Fibroblast of pulmonary artery (primary cell): ENCODE data around the gene NGRN.

Experiments used
- DNase-seq: peaks from one replicate; pipeline ENCODE4 v3.0.0-alpha.2; 2010; ENCODE audit warnings: low read depth
- H3K4me3 ChIP-seq: replicated peaks from 2 replicates; pipeline ENCODE4 v1.5.1; 2011; ENCODE audit warnings: low read depth, mild to moderate bottlenecking, control low read depth, low read length, moderate library complexity
- TF ChIP-seq, protein P1 (sequence below): IDR thresholded peaks from 2 replicates; pipeline ENCODE4 v1.5.1; 2011; ENCODE audit warnings: mild to moderate bottlenecking, control low read depth, low read length, inconsistent platforms; ENCODE audit errors: missing control alignments

Gene NGRN

DNA sequence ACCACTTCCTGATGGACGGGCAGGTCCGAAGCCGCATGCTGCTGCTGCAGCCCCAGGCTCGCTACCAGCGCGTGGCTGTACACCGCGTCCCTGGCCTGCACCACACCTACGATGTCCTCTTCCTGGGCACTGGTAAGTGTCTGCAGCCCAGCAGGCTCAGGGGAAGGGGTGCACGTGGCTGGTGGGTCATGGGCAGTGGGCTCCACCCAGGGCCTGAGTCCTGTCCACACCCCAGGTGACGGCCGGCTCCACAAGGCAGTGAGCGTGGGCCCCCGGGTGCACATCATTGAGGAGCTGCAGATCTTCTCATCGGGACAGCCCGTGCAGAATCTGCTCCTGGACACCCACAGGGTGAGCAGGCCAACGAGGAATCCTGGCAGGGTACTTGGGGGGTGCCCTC, 40.4 kb upstream of the NGRN start:
- TF ChIP-seq, protein P1, sequence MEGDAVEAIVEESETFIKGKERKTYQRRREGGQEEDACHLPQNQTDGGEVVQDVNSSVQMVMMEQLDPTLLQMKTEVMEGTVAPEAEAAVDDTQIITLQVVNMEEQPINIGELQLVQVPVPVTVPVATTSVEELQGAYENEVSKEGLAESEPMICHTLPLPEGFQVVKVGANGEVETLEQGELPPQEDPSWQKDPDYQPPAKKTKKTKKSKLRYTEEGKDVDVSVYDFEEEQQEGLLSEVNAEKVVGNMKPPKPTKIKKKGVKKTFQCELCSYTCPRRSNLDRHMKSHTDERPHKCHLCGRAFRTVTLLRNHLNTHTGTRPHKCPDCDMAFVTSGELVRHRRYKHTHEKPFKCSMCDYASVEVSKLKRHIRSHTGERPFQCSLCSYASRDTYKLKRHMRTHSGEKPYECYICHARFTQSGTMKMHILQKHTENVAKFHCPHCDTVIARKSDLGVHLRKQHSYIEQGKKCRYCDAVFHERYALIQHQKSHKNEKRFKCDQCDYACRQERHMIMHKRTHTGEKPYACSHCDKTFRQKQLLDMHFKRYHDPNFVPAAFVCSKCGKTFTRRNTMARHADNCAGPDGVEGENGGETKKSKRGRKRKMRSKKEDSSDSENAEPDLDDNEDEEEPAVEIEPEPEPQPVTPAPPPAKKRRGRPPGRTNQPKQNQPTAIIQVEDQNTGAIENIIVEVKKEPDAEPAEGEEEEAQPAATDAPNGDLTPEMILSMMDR = no peak
- H3K4me3 ChIP-seq = no peak overlapping the region
- DNase-seq = no peak

- TF ChIP-seq, protein P1 = no peak
- no peak overlapping the region for H3K4me3 ChIP-seq
- DNase-seq = no peak
Measured at GRCh38 chr15:90225504-90226234, 39.8 kb upstream of the NGRN start.

GRCh38 chr15:90227336-90227735, 38.1 kb upstream of the NGRN start:
- H3K4me3 ChIP-seq = no peak overlapping the region
- DNase-seq = no peak
- TF ChIP-seq, protein P1 = no peak

GRCh38 chr15:90227816-90228772, 37.4 kb upstream of the NGRN start:
- no peak for DNase-seq
- TF ChIP-seq, protein P1 = no peak
- H3K4me3 ChIP-seq = no peak overlapping the region

GRCh38 chr15:90228960-90229359, 36.5 kb upstream of the NGRN start:
- no peak overlapping the region for H3K4me3 ChIP-seq
- no peak for DNase-seq
- TF ChIP-seq, protein P1 = no peak

DNA sequence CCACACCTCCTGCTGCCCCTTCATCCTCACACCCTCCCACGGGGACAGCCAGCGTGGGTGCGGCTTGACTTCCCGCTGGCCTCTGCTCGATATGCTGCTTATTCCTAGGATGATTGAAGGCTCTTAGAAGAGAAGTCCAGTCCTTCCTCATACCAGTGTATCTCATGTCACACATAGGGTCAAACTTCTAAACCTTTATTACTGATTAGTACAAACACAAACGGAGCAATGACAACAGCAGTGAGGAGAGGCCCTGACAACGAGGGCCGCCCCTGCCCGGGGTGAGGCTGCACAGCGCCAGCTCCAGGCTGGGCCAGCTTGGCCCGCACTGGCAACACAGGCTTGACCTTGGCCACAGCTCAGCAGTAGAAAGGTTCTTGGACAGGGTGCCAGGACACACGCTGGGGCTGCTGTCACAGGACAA, 35.4 kb upstream of the NGRN start:
- TF ChIP-seq, protein P1 = no peak
- DNase-seq = no peak
- H3K4me3 ChIP-seq = no peak overlapping the region
